GM04504 (cell line): ENCODE measurements around the gene P2RY4.
A peak's percentile ranks its signal among the peaks of the same experiment; 100 is the strongest.
"Not testable (repeated sequence)": the region's sequence is repeated elsewhere in the genome, so short reads cannot be mapped to it uniquely, and the experiment has no call there.

Experiments used
- DNase-seq: peaks from one replicate; pipeline ENCODE4 v3.0.0-alpha.2; 2012; ENCODE audit warnings: low read depth

P2RY4 gene

DNA sequence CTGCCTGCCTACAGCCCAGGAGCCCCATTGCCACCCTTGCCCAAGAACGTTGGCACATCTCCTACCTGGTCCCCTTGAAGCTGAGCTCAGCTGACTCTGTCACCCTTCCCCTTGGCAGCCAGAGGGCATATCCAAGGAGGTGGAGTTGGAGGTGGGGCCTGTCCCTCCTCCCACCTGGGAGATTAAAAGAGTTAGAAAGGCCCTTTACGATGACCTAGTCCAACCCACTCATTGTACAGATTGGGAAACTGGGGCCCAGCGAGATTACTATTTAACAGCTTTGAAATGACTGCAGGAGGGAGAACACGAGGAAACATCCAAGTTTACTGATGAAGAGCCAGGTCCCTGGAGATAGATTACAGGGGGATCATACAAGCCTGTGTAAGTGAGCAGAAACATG lies at the start of gene P2RY4:
TSS of gene P2RY4 (minus strand) at position 101 of the 400 bp plus-strand sequence. CDS start 580 bp downstream, outside the sequence.
- DNase-seq, result no peak

DNA sequence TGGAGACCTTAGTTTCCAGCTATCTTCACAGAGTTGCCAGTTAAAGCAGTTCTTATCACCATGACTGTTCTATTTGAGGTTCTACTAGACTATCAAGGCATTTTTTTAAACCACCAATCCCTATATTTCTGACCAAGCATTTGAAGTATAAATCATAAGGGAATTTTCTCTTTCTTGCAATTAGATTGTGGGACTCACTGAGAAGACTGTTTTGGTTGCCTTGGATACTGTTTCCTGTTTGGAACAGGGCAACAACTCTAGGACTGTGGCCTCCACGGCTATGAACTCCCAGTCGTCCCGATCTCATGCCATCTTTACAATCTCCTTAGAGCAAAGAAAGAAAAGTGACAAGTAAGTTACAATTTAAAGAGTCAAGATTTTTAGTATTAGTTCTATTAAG lies 41.7 kb upstream of the P2RY4 start:
- no peak for DNase-seq

DNA sequence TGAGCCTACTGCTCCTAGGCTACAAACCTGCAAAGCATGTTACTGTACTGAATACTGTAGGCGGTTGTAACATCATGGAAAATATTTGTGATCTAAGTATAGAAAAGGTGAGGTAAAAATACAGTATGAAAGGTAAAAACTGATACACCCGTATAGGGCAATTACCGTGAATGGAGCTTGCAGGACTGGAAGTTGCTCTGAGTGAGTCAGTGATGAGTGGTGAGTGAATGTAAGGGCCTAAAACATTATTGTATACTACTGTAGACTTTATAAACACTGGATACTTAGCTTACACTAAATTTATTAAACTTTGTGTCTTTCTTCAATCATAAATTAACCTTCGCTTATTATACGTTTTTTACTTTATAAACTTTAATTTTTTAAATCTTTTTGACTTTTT lies 33.6 kb upstream of the P2RY4 start:
- no peak for DNase-seq

DNA sequence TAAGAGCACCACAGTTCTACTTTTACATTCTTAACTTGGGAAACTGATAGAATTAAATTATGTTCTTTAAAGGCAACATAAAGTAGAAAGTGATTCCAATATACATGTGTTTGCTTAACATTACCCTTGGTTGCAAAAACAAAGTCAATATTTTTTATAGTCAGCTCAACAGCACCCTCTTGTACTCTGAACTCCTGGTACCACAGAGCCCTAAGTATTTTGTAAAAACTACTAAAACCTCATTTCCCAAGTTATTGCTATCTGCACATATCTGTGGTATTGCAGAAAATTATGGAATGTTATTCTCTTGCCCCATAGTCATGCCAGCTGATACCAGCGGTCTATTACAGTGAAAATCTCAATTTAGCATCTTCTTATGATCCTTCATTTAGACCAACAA lies 32.8 kb upstream of the P2RY4 start:
- DNase-seq, result no peak

DNA sequence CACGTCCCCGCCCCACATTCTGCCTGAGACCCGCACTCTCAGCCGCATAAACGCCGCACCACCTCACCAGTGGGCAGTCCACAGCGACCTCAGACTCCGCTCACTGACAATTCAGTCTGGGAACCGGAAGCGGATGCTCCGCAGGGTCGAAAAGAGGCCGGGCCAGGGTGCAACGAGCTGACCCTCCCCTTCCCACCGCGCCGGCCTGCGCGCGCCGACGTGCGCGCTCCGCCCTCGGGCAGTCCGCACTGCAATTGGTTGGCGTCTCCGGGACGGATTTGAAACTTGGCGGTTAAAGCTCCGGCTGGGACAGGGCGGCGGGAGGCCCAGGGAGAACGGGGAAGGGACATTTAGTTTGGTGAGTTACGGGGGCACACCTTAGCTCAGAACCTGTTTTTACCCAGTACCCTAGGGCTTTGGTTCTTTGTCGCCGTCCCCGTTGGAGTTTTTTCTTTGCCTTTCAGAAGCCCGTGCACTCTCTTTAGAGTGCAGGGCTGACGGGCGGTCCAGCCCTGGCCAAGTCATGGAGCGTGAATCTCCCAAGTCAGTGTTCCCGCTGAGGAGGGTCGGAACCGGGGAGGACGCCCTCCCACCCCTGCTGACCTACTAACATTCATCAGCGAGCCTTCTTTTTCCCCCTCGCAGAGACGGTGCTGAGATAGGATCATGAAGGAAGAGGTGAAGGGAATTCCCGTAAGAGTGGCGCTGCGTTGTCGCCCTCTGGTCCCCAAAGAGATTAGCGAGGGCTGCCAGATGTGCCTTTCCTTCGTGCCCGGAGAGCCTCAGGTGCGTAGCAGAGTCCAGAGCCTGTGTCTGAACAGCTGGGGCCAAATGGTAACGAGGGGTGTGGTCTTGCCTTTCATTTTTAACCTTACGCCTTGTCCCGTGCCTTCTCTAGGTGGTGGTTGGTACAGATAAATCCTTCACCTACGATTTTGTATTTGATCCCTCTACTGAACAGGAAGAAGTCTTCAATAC lies 30.1 kb upstream of the P2RY4 start, which contains the start of the genes KIF4A and PDZD11:
TSS of gene KIF4A (plus strand) at position 312 of the 978 bp plus-strand sequence. CDS start at position 667, 355 bp downstream.
TSS of gene PDZD11 (minus strand) at position 135 of the 978 bp plus-strand sequence. CDS start 586 bp downstream, outside the sequence.
- DNase-seq, result peak; percentile 64

DNA sequence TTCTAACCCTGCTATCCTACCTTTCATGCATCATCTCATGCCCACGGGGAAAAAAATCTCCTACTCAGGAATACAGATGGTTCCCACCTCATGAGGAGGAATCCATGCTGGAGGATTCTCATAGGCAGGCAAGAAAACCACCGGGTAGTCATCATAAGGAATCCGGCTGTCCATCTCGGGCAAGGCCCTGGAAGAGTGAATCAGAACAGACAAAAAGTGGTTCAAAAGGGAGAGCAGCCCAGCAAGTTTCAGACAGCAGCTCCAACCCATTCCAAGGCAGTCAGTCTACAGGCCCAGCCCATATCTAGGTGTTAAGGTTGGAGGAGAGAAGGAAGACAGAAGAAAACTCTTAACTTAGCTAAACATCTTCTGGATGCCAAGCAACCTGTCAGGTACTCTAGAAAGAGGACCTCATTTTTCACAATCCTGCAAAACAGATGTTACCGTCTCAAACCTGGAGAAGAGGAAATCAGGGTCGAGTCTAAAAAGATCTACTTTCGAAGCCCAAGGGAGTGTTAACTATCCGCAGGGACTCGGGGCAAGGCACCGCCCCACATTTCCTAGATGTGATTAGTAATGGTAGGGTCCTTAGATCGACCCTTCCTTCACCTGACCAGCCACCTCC lies 29.3 kb upstream of the P2RY4 start:
- DNase-seq, result no peak

DNA sequence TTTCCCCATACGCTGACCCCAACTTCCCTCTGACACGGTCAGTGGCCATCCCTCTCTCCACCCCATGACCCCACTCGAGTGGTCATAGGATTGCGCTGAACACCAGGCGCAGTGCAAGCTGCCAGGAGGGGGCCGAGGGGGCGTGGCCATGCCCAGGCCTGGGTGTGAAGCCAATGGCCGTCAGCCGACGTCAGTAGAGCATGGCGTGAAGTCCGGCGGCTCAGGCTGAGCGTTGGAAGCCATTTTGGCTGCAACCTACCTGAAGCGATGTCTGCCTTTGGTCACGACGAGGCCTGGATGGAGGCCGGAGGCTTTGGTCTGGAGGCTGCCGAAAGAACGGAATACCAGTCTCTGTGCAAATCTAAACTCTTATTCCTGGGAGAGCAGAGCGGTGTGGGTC lies 21.9 kb upstream of the P2RY4 start, which contains the start of gene RAB41:
TSS of gene RAB41 (plus strand) at position 222 of the 400 bp plus-strand sequence. CDS start at position 268, 46 bp downstream.
- DNase-seq, result no peak

DNA sequence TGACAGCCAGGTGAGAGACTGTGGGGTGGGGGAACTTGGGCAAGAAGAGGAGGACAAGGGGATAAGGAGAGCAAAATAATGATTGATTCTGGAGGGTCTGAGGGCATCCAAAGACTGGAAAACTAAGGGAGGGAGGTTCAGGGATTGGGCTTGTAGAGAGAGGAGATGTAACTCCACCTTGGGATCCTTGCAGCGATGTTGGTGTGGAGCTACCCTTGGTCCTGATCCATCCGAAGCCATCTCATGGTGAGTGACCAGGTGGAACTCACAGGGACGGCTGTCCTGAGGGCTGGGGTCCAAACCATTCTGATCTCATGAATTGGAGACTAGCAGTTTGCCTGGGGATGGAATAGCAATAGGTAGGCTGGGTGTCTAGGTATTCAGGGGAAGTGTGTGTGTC lies 20.6 kb upstream of the P2RY4 start:
- DNase-seq, result no peak

DNA sequence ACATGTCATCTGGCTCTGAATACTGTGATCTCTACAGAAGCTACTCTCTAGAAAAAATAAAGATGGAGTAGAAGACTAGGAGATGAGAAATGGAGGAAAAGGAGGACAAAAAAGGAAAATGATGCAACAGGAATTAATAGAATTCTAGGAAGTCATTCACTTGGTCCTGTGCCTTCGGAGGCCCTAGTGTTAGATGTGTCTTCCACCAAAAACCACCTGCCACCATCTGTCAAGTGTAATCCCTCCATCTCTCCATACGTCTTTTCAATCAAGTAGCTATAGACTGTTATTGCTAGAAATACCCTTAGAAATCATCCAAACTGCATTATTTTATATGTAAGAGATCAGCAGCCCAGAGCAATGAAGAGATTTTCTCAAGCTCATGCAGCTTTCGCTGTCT lies 19.1 kb upstream of the P2RY4 start:
- DNase-seq, result no peak

DNA sequence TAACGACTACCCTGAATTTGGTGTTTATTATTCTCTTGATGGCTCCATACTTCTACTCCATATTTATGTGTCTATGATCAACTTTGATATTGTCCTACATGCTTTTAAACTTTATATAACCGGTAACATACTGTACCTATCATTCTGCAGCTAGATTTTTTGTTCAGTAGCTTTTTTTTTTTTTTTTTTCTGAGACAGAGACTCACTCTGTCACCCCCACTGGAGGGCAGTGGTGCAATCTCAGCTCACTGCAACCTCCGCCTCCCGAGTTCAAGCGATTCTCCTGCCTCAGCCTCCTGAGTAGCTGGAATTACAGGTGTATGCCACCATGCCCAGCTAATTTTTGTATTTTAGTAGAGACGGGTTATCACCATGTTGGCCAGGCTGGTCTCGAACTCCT lies 14.0 kb upstream of the P2RY4 start:
- DNase-seq, result not testable (repeated sequence)

DNA sequence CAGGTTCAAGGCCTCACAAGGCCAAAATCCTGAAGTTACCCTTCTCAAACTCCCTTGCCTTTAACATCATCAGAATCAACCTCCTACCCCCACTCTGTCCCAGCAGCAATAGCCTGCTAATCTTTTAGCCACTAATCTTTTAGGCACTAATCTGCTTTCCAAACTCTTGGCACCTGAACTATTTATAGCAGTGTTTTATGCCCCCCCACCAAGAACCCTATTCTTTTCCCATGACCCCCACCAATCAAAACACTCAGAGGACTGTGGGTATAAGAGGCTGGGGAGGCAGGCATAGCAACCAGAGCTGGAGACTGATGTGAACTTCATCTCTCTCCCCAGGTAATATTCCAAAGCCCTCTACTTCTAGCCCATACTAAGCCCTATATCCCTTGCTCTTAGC lies 8.0 kb upstream of the P2RY4 start, which contains the start of gene ARR3:
TSS of gene ARR3 (plus strand) at position 301 of the 400 bp plus-strand sequence. CDS start 1,052 bp downstream, outside the sequence.
- no peak for DNase-seq

DNA sequence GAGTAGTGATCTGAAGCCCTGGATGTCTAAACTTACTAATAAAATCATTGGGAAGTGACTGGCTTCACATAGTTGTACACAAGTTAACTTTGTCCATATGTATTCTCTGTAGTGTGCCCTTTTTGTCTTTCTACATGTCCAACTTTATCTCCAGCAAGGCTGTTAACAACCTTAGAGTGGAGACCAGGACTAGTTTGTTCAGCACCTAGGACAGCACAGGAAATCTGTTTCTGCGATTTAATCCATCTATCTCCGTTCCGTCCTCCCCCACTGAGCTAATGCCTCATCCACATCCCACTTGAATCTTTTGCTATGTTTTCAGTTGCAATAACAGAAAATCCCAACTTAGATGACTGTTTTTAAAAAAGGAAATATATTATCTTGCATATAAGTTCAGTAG lies 4.8 kb upstream of the P2RY4 start:
- no peak for DNase-seq

DNA sequence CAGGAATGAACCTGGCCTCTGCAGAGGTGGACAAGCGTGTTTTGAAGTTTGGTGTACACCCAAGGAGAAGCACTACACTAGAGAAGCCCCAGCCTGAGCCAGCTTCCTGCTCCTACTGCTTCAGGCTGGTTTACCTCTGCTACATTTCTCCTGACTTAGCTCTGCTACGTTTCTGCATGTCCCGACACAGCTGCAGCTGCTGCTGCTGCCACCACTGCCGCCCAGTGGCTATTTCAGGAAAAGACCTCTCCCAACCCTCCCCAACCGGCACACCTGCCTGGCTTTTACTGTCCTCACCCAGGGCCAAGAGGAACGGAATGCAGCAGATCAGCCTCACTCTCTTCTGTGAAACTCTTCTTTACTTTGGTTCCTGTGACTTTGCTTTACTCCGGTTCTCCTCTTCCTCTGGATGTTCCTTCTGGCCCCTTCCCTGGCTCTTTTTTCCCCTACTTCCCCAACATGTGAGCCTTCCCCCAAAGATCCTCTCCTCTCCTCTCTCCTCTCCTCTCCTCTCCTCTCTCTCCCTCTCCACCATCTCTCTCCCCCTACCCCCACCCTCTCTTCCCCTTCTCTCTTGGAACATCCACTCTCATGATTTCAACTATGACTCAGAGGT lies 3.1 kb upstream of the P2RY4 start:
- DNase-seq, result no peak

DNA sequence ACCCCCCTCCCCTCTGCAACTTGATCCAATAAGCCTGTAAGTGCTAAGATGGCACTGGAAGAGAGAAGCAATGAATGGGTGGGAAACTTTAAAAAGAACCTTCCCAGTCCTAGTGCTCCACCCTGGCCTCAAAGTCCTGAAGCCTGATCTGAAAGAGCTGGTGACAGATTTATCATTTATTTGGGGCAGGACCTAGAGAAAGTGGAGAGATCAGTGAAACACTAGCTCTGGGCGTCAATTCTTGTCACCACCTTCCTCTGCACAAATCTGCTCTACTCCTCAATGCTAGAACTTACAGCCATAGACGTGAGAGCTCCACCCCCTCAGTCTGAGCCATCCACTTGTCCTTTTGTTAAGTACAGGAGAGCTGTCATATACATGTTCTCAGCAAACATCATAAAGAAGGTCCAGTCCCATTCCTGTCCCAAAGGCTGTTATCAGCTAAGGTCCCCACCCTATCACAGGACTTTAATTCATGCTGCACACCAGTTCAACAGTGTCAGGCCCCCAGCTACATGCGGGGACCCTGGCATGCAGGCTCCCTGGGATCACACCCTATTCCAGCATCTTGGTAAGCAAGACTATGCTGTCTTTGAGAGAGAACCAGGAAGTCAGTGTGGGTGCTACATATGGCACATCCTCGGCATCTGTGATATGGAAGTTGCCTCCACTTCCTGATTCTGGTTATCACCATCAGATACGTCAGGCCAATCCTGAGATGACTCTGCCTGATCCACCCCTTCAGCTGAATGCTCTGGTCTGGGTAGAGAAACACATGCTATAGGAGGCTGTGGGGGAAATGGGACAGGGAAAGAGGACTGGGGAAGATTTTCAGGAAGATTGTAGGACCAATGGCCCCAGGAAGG lies 2.3 kb downstream of the P2RY4 start:
- DNase-seq, result no peak

DNA sequence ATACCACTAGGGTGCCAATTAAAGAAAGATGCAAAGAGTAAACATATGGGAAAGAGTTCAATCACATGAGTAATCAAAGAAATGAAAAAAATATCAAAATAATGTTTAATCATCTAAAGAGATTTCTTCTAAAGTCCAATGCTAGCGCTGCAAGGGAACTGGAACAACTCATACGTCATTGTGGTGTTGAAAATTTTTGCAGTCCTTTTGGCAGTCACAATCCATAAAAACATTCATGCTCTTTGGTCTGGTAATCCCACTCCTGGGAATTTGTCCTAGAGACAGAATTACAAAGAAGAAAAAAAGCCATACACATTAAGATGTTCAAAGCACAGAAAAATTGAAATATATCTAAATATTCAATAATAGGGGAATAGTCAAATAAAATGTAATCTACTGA lies 4.6 kb downstream of the P2RY4 start:
- no peak for DNase-seq

DNA sequence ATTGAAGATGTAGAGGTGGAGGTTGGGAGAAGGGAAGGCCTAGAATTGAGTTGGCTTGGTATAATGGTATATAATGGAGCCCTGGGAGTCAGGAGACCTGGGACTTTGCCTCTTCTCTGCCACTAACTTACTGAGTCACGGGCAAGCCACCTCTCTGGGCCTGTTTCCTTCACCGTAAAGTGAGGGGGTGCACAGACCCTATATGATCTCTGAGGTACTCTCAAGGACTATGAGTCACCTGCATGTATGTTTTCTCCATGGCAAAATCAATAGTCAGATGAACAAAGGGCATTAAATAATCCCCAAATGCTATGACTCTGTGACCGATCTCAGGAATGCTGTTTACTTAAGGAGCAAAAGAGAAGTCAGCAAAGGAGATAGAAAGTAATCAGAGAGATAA lies 5.1 kb downstream of the P2RY4 start:
- no peak for DNase-seq

DNA sequence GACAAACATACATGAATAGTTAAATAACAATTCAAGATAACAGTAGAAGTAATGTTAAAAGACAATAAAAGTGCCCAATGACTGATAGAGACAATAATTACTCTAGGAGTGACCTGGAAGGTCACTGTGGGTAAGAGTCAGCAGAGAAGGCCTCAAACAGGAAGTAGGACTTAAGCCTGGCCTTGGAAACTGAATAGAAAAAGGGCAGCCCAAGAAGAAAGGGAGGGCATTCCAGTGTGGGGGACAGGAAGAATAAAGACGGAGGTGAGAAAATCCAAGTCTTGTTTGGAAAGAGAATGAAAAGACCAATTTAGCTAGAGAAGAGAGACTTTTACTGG lies 6.0 kb downstream of the P2RY4 start:
- no peak for DNase-seq

DNA sequence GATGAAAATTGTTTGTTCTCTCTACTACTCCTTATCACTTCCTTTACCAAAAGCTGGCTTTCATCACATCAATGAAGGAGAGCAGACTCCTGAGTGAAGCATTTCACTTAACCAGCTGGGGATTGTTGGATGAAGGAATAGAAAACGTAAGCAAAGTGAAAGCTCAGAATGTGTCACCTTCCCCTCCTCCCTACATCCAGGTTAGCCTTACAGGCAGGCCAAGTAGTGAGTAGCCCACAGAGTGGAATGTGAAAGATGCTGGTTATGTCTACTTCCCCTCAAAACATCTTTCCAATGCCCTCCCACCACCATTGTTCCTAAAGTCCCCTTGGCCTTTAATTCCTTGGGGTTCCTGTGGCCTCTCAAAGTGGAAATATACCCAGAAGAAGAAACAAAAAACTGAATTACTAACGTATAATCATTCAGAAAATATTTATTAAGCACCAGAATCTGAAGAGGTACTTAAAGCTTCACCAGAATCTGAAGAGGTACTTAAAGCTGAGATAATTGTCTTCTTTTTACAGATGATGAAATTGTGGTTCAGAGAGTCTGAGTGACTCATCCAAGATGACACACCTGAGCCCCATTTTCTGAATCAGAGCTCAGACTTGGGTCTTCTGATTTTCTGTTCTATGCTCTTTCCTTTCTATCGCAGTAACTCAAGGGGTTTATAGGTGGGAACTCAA lies 6.5 kb downstream of the P2RY4 start:
- DNase-seq, result no peak

DNA sequence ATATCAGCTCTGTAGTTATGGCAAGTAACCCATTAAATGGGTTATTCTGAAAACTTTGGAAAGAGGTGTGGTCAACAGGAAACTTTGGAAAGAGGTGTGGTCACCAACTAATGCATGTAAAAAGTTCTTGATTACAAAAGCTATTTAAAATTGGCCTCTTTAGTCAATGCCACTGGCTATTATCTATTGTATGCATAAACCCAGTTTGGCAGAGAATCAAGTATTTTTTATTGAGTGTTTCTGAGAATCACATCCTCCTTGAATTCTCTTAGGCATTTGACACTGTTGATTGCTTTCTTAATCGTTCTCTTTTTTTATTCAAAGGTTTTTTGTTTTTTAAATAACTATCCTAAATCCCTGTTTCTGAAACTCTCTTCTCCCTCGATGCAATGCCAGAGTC lies 7.5 kb downstream of the P2RY4 start:
- no peak for DNase-seq

DNA sequence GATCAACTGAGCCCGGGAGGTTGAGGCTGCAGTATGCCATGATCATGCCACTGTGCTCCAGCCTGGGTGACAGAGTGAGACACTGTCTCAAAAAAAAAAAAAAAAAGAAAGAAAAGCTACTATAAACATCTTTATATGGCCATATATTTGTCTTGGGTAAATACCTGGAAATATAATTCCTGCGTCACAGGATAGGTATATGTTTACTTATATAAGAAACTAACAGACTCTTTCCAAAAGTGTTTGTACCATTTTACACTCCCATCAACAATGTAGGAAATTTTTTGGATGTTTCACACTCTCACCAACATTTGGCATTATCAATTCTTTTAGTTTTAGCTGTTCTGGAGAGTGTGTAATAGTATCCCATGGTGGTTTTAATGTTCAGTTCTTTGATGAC lies 12.8 kb downstream of the P2RY4 start:
- no peak for DNase-seq

DNA sequence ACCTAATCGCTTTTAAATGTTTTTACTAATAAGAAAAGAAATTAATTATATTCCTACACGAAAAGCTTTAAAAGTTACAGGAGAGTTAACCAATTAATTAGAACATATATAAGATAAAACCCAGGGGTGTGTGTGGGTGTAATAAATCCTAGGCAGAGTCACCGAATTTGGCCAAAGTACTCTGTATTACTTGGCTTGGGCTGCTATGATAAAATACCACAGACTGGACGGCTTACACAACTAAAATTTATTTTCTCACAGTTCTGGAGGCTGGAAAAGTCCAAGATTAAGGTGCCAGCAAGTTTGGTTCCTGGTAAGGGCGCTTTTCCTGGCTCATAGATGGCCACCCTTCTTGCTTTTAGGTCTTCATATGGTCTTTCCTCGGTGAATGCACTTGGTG lies 15.1 kb downstream of the P2RY4 start:
- DNase-seq, result no peak
